Measurements from ENCODE around the gene MFGE8.

Gene MFGE8

GRCh38 chr15:88896333-88897033 is 16.7 kb downstream of the MFGE8 start:
- no peaks in the 10 kb centered on the region for H3K4me1 ChIP-seq
- H3K4me3 ChIP-seq (ENCODE audit: low read depth, low read length), result no peak overlapping the region
- no peak overlapping the region for H3K4me2 ChIP-seq (ENCODE audit: low read length)
- H3K27me3 ChIP-seq (ENCODE audit: control insufficient read depth, insufficient read depth, low read length), result no peaks in the 10 kb centered on the region
- H3K27ac ChIP-seq, result no peak overlapping the region
- H3K9ac ChIP-seq, result no peak overlapping the region
- H3K79me2 ChIP-seq, result no peaks in the 10 kb centered on the region
- no peak overlapping the region for H2AFZ ChIP-seq
- TF ChIP-seq CTCF (IDR thresholded peaks at IDR 0.05), result no peak
- no peaks in the 10 kb centered on the region for H3K9me3 ChIP-seq (ENCODE audit: control insufficient read depth, low read length)
- no peaks in the 10 kb centered on the region for H3K36me3 ChIP-seq (ENCODE audit: control insufficient read depth, insufficient read depth, low read length)

- Histone ChIP-seq H3K9ac (no peak within 1 kb of the TSS), H3K27ac (no peak within 1 kb of the TSS), H3K4me1 (no peaks in the 10 kb centered on the region), H3K27me3 (ENCODE audit: control insufficient read depth, insufficient read depth, low read length) (no peaks in the 10 kb centered on the region), H3K9me3 (ENCODE audit: control insufficient read depth, low read length) (no peaks in the 10 kb centered on the region), H3K36me3 (ENCODE audit: control insufficient read depth, insufficient read depth, low read length) (no peaks in the 10 kb centered on the region), H2AFZ (peak within 1 kb of the TSS; percentile 46), H3K4me2 (ENCODE audit: low read length) (peak within 1 kb of the TSS; percentile 42), H3K4me3 (ENCODE audit: low read depth, low read length) (peak within 1 kb of the TSS; percentile 22), H3K79me2 (no peaks in the 10 kb centered on the region)
- TF ChIP-seq CTCF (IDR thresholded peaks at IDR 0.05), result no peak
These were observed 18.1 kb downstream of the MFGE8 start, which contains the start of gene HAPLN3 for GRCh38 chr15:88894819-88895767. HAPLN3 (minus strand) TSS chr15:88895544; CDS start chr15:88887298, 8,246 bp downstream.

GRCh38 chr15:88894348-88894818 is 18.8 kb downstream of the MFGE8 start:
- no peak for TF ChIP-seq CTCF (IDR thresholded peaks at IDR 0.05)
- H3K27me3 ChIP-seq (ENCODE audit: control insufficient read depth, insufficient read depth, low read length), result no peaks in the 10 kb centered on the region
- H3K79me2 ChIP-seq, result no peaks in the 10 kb centered on the region
- H3K4me2 ChIP-seq (ENCODE audit: low read length), result no peak overlapping the region
- H3K9ac ChIP-seq, result no peak overlapping the region
- no peaks in the 10 kb centered on the region for H3K4me1 ChIP-seq
- no peaks in the 10 kb centered on the region for H3K36me3 ChIP-seq (ENCODE audit: control insufficient read depth, insufficient read depth, low read length)
- H3K9me3 ChIP-seq (ENCODE audit: control insufficient read depth, low read length), result no peaks in the 10 kb centered on the region
- no peak overlapping the region for H2AFZ ChIP-seq
- H3K27ac ChIP-seq, result no peak overlapping the region
- H3K4me3 ChIP-seq (ENCODE audit: low read depth, low read length), result no peak overlapping the region

- Histone ChIP-seq H3K36me3 (ENCODE audit: control insufficient read depth, insufficient read depth, low read length) (no peaks in the 10 kb centered on the region), H3K79me2 (no peaks in the 10 kb centered on the region), H3K4me2 (ENCODE audit: low read length) (no peak overlapping the region), H2AFZ (no peak overlapping the region), H3K27ac (no peak overlapping the region), H3K9ac (no peak overlapping the region), H3K4me3 (ENCODE audit: low read depth, low read length) (no peak overlapping the region), H3K9me3 (ENCODE audit: control insufficient read depth, low read length) (no peaks in the 10 kb centered on the region), H3K27me3 (ENCODE audit: control insufficient read depth, insufficient read depth, low read length) (no peaks in the 10 kb centered on the region), H3K4me1 (no peaks in the 10 kb centered on the region)
- TF ChIP-seq CTCF (IDR thresholded peaks at IDR 0.05), result no peak
These were observed 21.5 kb downstream of the MFGE8 start for GRCh38 chr15:88891540-88892254.
